Activated T-helper 1 cell treated with anti-CD3 and anti-CD28 coated beads, Interleukin-12 subunit alpha, Interleukin-12 subunit beta, Interleukin-2, Interleukin-4 antibody, amounts not matched to agents 30 ng/mL and 10 ng/mL and 1 ng/mL, durations not matched to agents 14 hours and 24 hours and 36 hours (primary cell): Measurements from ENCODE around the gene TEX12. TPM values are rescaled to one million over a fixed set of nuclear protein-coding genes. Genes with fewer than 3 reads are reported as not detected.

Experiments
- total RNA-seq: library from RNA; stranded (reverse); gene quantifications from 2 replicates; pipeline ENCODE4 v1.2.3, GENCODE V29; 2022

TEX12 gene
- total RNA-seq, 1 donor from 2014 or later: not detected

Other genes starting within 250 kb of the TEX12 start
- not detected in 2 replicates for gene C11orf52, start 248.5 kb upstream of the TEX12 start, total RNA-seq
- 15.2 and 16.0 TPM in 2 replicates for gene DIXDC1, start 230.0 kb upstream of the TEX12 start, total RNA-seq
- 52.0 and 54.5 TPM in 2 replicates for gene DLAT, start 142.0 kb upstream of the TEX12 start, total RNA-seq
- 0.24 and 0.49 TPM in 2 replicates for gene PIH1D2, start 93.4 kb upstream of the TEX12 start, total RNA-seq
- gene NKAPD1, start 93.1 kb upstream of the TEX12 start, total RNA-seq: 29.1 and 33.0 TPM in 2 replicates
- gene TIMM8B, start 80.6 kb upstream of the TEX12 start, total RNA-seq: 85.6 and 89.2 TPM in 2 replicates
- 95.4 and 98.0 TPM in 2 replicates for gene SDHD, start 80.5 kb upstream of the TEX12 start, total RNA-seq
- gene IL18, start 3.3 kb upstream of the TEX12 start, total RNA-seq: 0.23 TPM in 1 of 2 replicates, not detected in the other
- 0.49 and 1.6 TPM in 2 replicates for gene BCO2, start 8.1 kb downstream of the TEX12 start, total RNA-seq
- 28.9 and 35.0 TPM in 2 replicates for gene PTS, start 59.1 kb downstream of the TEX12 start, total RNA-seq
- not detected in 2 replicates for gene PLET1, start 93.5 kb downstream of the TEX12 start, total RNA-seq